HG03378 (cell line): Measurements from ENCODE around the gene GDF10.

Experiments used
- ATAC-seq: cut with Tn5 transposase; IDR thresholded peaks from one replicate; pipeline ENCODE4 v1.9.1; 2021; ENCODE audit warnings: mild to moderate bottlenecking, moderate library complexity; ENCODE audit not compliant: unreplicated experiment

Gene GDF10

GRCh38 chr10:47350671-47351640, 51.0 kb downstream of the GDF10 start:
- no peak for ATAC-seq

- no peak for ATAC-seq
Observed at GRCh38 chr10:47351899-47352815, 52.2 kb downstream of the GDF10 start.

- no peak for ATAC-seq
Observed at GRCh38 chr10:47353351-47353750, 53.4 kb downstream of the GDF10 start.

- no peak for ATAC-seq
Observed at GRCh38 chr10:47354165-47354564, 54.2 kb downstream of the GDF10 start.

- ATAC-seq, result no peak
Observed at GRCh38 chr10:47354900-47355299, 54.9 kb downstream of the GDF10 start.

GRCh38 chr10:47356708-47357107, 56.7 kb downstream of the GDF10 start:
- ATAC-seq, result no peak

- ATAC-seq, result no peak
Observed at GRCh38 chr10:47357131-47357582, 57.2 kb downstream of the GDF10 start.

- ATAC-seq, result no peak
Observed at GRCh38 chr10:47357911-47358310, 57.9 kb downstream of the GDF10 start.

GRCh38 chr10:47358457-47358856, 58.5 kb downstream of the GDF10 start:
- ATAC-seq, result no peak

- no peak for ATAC-seq
Observed at GRCh38 chr10:47359101-47359500, 59.1 kb downstream of the GDF10 start.

- ATAC-seq, result no peak
Observed at GRCh38 chr10:47359626-47360418, 59.8 kb downstream of the GDF10 start.

GRCh38 chr10:47360419-47361040, 60.5 kb downstream of the GDF10 start:
- no peak for ATAC-seq

GRCh38 chr10:47361293-47361692, 61.3 kb downstream of the GDF10 start:
- ATAC-seq, result no peak

- ATAC-seq, result no peak
Observed at GRCh38 chr10:47362199-47362598, 62.2 kb downstream of the GDF10 start.
